Measurements from ENCODE around the gene NELL1.

DNA sequence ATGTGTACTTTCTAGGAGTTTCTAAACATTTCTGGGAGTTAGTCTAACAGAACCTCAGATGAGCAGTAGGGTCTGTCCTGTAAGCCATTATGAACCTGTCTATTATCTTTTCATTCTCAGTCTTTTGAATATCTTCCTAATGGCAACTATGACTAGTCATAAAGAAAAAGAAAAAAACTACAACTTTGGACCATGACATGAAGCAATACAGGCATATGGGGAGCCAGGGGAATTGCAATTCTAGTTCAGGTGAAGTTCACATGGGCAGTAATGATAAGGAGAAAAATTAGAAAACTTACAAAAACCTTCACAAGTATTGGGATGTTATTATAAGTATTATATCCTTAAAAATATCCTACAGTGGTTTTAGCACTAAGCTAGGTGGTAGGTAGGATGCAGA lies 874.5 kb downstream of the NELL1 start:
- TF ChIP-seq, protein P1, sequence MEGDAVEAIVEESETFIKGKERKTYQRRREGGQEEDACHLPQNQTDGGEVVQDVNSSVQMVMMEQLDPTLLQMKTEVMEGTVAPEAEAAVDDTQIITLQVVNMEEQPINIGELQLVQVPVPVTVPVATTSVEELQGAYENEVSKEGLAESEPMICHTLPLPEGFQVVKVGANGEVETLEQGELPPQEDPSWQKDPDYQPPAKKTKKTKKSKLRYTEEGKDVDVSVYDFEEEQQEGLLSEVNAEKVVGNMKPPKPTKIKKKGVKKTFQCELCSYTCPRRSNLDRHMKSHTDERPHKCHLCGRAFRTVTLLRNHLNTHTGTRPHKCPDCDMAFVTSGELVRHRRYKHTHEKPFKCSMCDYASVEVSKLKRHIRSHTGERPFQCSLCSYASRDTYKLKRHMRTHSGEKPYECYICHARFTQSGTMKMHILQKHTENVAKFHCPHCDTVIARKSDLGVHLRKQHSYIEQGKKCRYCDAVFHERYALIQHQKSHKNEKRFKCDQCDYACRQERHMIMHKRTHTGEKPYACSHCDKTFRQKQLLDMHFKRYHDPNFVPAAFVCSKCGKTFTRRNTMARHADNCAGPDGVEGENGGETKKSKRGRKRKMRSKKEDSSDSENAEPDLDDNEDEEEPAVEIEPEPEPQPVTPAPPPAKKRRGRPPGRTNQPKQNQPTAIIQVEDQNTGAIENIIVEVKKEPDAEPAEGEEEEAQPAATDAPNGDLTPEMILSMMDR (IDR thresholded peaks at IDR 0.05; ENCODE audit: insufficient read depth, low read depth, low read length): no peak
- no peak for TF ChIP-seq EZH2 (IDR thresholded peaks at IDR 0.05; ENCODE audit: insufficient read depth, low read length)

All from astrocyte (in vitro differentiated cells and primary cell).